Thyroid gland (tissue), 4 donors: ENCODE results near the gene PSAP. TPM values are rescaled to one million over a fixed set of nuclear protein-coding genes. Genes with fewer than 3 reads are reported as not detected.

Experiments used
- DNase-seq, 2 donors: peaks; one replicate each; pipeline ENCODE4 v3.0.0-alpha.2; 2019
- H3K27ac ChIP-seq, 3 donors: fragments of 200-600 bp; sonication (generic); 1 replicate in 2 of 3; 2 replicates in 1 of 3; pipeline ENCODE4 v1.5.1; 2016 to 2019; ENCODE audit warnings: mild to moderate bottlenecking in 1 of 3, moderate library complexity in 1 of 3
- H3K27me3 ChIP-seq: fragments of 200-600 bp; sonication (generic); one replicate; pipeline ENCODE4 v1.5.1; 2019
- H3K36me3 ChIP-seq, 2 donors: fragments of 200-600 bp; sonication (generic); one replicate each; pipeline ENCODE4 v1.5.1; 2016 to 2019
- H3K4me1 ChIP-seq, 2 donors: fragments of 200-600 bp; sonication (generic); one replicate each; pipeline ENCODE4 v1.5.1; 2017 to 2019
- H3K4me3 ChIP-seq, 3 donors: fragments of 200-600 bp; sonication (generic); replicated peaks in 1 of 3; 1 replicate in 2 of 3; 2 replicates in 1 of 3; pipeline ENCODE4 v1.5.1; 2016; ENCODE audit warnings: mild to moderate bottlenecking in 1 of 3
- H3K9me3 ChIP-seq: fragments of 200-600 bp; sonication (generic); one replicate; pipeline ENCODE4 v1.5.1; 2017
- POLR2A ChIP-seq, 2 donors: fragments of 450-650 bp; IDR thresholded peaks; one replicate each; pipeline ENCODE4 v1.6.1; 2017; ENCODE audit warnings: antibody characterized with exemption in 2 of 2, mild to moderate bottlenecking in 2 of 2, moderate library complexity in 1 of 2
- WGBS, 2 donors: methylation state at CpG; one replicate each; pipeline ENCODE4 v1.1.5; 2017; 5-methylcytosine and 5-hydroxymethylcytosine counted together
- intact Hi-C: fragments of 100-400 bp; cut with DNase I; formaldehyde crosslinking; loops from one replicate; pipeline ENCODE4 v1.15.1; 2023
- total RNA-seq, 4 donors: library from RNA; depleted of rRNA; stranded (reverse); fragments of >200 nt; gene quantifications; one replicate each; pipeline ENCODE4 v1.2.3, GENCODE V29; 2016
- TF ChIP-seq, protein P1 (sequence below), 6 experiments: fragments of 200-600 bp in 3 of 6; fragments of 450-650 bp in 3 of 6; sonication (generic) in 3 of 6; IDR thresholded peaks; one replicate each; pipeline ENCODE4 v1.5.1; 2016 to 2019; ENCODE audit warnings: antibody characterized with exemption in 6 of 6, mild to moderate bottlenecking in 2 of 6, inconsistent platforms in 1 of 6, moderate library complexity in 1 of 6

Gene PSAP
- total RNA-seq, 4 donors from 2014 or later, result 978 to 1,211 (median 1,123) TPM

- H3K4me3 ChIP-seq, result no peak overlapping the region
- H3K9me3 ChIP-seq, result no peaks in the 10 kb centered on the region
- DNase-seq, result no peak
- H3K27ac ChIP-seq, result no peak overlapping the region
- no peaks in the 10 kb centered on the region for H3K27me3 ChIP-seq
- H3K36me3 ChIP-seq, result no peaks in the 10 kb centered on the region
- WGBS, 2 donors, result 88 to 89% methylated on average over 13 to 14 of the region's 18 CpGs
- TF ChIP-seq, protein P1, sequence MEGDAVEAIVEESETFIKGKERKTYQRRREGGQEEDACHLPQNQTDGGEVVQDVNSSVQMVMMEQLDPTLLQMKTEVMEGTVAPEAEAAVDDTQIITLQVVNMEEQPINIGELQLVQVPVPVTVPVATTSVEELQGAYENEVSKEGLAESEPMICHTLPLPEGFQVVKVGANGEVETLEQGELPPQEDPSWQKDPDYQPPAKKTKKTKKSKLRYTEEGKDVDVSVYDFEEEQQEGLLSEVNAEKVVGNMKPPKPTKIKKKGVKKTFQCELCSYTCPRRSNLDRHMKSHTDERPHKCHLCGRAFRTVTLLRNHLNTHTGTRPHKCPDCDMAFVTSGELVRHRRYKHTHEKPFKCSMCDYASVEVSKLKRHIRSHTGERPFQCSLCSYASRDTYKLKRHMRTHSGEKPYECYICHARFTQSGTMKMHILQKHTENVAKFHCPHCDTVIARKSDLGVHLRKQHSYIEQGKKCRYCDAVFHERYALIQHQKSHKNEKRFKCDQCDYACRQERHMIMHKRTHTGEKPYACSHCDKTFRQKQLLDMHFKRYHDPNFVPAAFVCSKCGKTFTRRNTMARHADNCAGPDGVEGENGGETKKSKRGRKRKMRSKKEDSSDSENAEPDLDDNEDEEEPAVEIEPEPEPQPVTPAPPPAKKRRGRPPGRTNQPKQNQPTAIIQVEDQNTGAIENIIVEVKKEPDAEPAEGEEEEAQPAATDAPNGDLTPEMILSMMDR (IDR thresholded peaks at IDR 0.05), result no peak
- no peak for TF ChIP-seq POLR2A (IDR thresholded peaks at IDR 0.05)
- H3K4me1 ChIP-seq, result no peaks in the 10 kb centered on the region
- intact Hi-C loops, result no loop called here
Measured at GRCh38 chr10:71802715-71803488, 48.1 kb downstream of the PSAP start.

DNA sequence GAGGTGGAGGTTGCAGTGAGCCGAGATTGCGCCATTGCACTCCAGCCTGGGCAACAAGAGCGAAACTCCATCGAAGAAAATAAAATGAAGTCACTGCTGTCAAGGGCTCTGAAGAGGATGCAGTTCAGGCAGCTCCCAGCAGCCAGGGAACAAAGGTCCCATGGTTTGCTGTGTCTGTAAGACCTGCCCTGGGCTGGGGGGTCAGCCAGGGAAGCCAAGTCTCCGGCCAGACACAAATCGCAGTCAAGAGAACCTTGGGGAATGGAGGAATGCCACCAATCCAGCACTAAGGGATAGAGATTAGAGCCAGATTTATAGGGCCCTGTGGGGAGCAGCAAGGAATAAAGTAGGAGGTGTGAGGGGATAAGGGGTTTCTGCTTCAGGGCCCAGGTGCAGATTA, 48.8 kb downstream of the PSAP start:
- no peaks in the 10 kb centered on the region for H3K27me3 ChIP-seq
- TF ChIP-seq, protein P1 (IDR thresholded peaks at IDR 0.05), result no peak
- no peak for TF ChIP-seq POLR2A (IDR thresholded peaks at IDR 0.05)
- intact Hi-C loops, result no loop called here
- H3K9me3 ChIP-seq, result no peaks in the 10 kb centered on the region
- no peaks in the 10 kb centered on the region for H3K36me3 ChIP-seq
- no peak overlapping the region for H3K4me3 ChIP-seq
- 93 to 97% methylated on average over 6 of the region's 6 CpGs for WGBS, 2 donors
- DNase-seq, result no peak
- no peak overlapping the region for H3K27ac ChIP-seq
- no peaks in the 10 kb centered on the region for H3K4me1 ChIP-seq

- Histone ChIP-seq H3K9me3 (no peaks in the 10 kb centered on the region), H3K4me1 (no peaks in the 10 kb centered on the region), H3K27me3 (no peaks in the 10 kb centered on the region), H3K36me3 (no peaks in the 10 kb centered on the region), H3K4me3 (no peak overlapping the region), H3K27ac (no peak overlapping the region)
- DNase-seq, result no peak
- TF ChIP-seq POLR2A (IDR thresholded peaks at IDR 0.05), result no peak
- TF ChIP-seq, protein P1 (IDR thresholded peaks at IDR 0.05), result no peak
- intact Hi-C loops, result no loop called here
- WGBS, 2 donors, result 93% methylated on average over 9 of the region's 9 CpGs
Measured at GRCh38 chr10:71801361-71801760, 49.7 kb downstream of the PSAP start.

- no peaks in the 10 kb centered on the region for H3K9me3 ChIP-seq
- WGBS, 2 donors, result 57 to 79% methylated on average over 2 to 3 of the region's 3 CpGs
- H3K4me3 ChIP-seq, result no peak overlapping the region
- no peak overlapping the region for H3K27ac ChIP-seq
- DNase-seq, result no peak
- no peaks in the 10 kb centered on the region for H3K36me3 ChIP-seq
- no peaks in the 10 kb centered on the region for H3K27me3 ChIP-seq
- intact Hi-C loops, result no loop called here
- H3K4me1 ChIP-seq, result no peaks in the 10 kb centered on the region
- TF ChIP-seq, protein P1 (IDR thresholded peaks at IDR 0.05), result no peak
- no peak for TF ChIP-seq POLR2A (IDR thresholded peaks at IDR 0.05)
Measured at GRCh38 chr10:71799608-71800453, 51.2 kb downstream of the PSAP start.

DNA sequence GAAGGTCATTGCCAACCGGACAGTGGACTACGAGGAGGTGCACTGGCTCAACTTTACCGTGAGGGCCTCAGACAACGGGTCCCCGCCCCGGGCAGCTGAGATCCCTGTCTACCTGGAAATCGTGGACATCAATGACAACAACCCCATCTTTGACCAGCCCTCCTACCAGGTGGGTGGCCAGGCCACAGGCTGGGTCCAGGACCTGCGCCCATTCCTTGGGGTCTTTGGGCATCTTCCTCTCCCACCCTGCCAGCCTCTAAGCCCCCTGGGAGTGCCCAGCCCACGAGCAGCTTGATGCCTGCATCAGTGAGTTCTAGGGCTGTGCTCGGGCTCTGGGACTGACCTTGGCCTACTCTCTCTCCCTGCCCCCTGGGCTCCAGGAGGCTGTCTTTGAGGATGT, 51.9 kb downstream of the PSAP start:
- H3K36me3 ChIP-seq, result no peaks in the 10 kb centered on the region
- intact Hi-C loops, result no loop called here

More for the DNA sequence above, 51.9 kb downstream of the PSAP start:
- Histone ChIP-seq H3K4me1 (no peaks in the 10 kb centered on the region), H3K9me3 (no peaks in the 10 kb centered on the region), H3K4me3 (no peak overlapping the region), H3K27ac (no peak overlapping the region), H3K27me3 (no peaks in the 10 kb centered on the region)
- no peak for DNase-seq
- 69 to 80% methylated on average over 10 of the region's 10 CpGs for WGBS, 2 donors
- TF ChIP-seq, protein P1 (IDR thresholded peaks at IDR 0.05), result no peak
- TF ChIP-seq POLR2A (IDR thresholded peaks at IDR 0.05), result no peak
